K562 (cell line): ENCODE data around the gene SPINT1. TPM values are rescaled to one million over a fixed set of nuclear protein-coding genes. Genes with fewer than 3 reads are reported as not detected.

ENCODE experiments used
- ATF7 ChIP-seq: fragments of 450-650 bp; IDR thresholded peaks from 2 replicates; pipeline ENCODE4 v1.7.1; 2014; ENCODE audit warnings: mild to moderate bottlenecking, moderate library complexity
- CREB3L1 ChIP-seq: fragments of 450-650 bp; IDR thresholded peaks from 2 replicates; pipeline ENCODE4 v1.6.1; 2014; ENCODE audit warnings: low read depth, mild to moderate bottlenecking, moderate library complexity, borderline replicate concordance
- FIP1L1 ChIP-seq: fragments of 200-400 bp; formaldehyde crosslinking; IDR thresholded peaks from 2 replicates; pipeline ENCODE4 v1.6.1; 2018; ENCODE audit warnings: mild to moderate bottlenecking, low read depth, low read length; ENCODE audit not compliant: poor library complexity, severe bottlenecking
- FOXA3 ChIP-seq, 2 experiments: fragments of 450-650 bp in 1 of 2; sonication (generic) in 1 of 2; formaldehyde crosslinking; IDR thresholded peaks in 1 of 2; conservative IDR thresholded peaks in 1 of 2; 2 replicates each; pipeline versions ENCODE4 v1.4.0 to v1.8.0; 2020 to 2022; ENCODE audit warnings: mild to moderate bottlenecking in 2 of 2, missing genetic modification reagents in 1 of 2
- HMG20A ChIP-seq: fragments of 450-650 bp; formaldehyde crosslinking; conservative IDR thresholded peaks from 2 replicates; pipeline ENCODE4 v1.4.0; 2020; ENCODE audit warnings: mild to moderate bottlenecking, mixed read lengths
- KLF1 ChIP-seq: fragments of 450-650 bp; IDR thresholded peaks from 2 replicates; pipeline ENCODE4 v1.6.1; 2016; ENCODE audit warnings: missing genetic modification characterization, missing compliant biosample characterization
- LCOR ChIP-seq: sonication (generic); formaldehyde crosslinking; IDR thresholded peaks from 2 replicates; pipeline ENCODE4 v1.8.0; 2022; ENCODE audit warnings: mild to moderate bottlenecking, missing genetic modification reagents
- MYC ChIP-seq, 2 experiments: fragments of 250-450 bp in 1 of 2; sonication (Bioruptor Pico) in 1 of 2; IDR thresholded peaks; 2 replicates each; pipeline versions ENCODE4 v1.5.1 to v1.6.1; 2012 to 2021; ENCODE audit warnings: low read depth in 2 of 2, borderline replicate concordance in 1 of 2, improper control_type of control experiment in 1 of 2, low read length in 1 of 2, mild to moderate bottlenecking in 1 of 2, moderate library complexity in 1 of 2
- NCOA2 ChIP-seq, 2 experiments: fragments of 450-650 bp; IDR thresholded peaks; 2 replicates each; pipeline ENCODE4 v1.6.1; 2018; ENCODE audit warnings: mild to moderate bottlenecking in 2 of 2, moderate library complexity in 1 of 2; ENCODE audit not compliant: partially characterized antibody in 2 of 2
- NEUROD1 ChIP-seq: fragments of 150-350 bp; IDR thresholded peaks from 2 replicates; pipeline ENCODE4 v1.6.1; 2014; ENCODE audit warnings: borderline replicate concordance, low read length, low read depth; ENCODE audit not compliant: partially characterized antibody
- NONO ChIP-seq, 2 experiments: fragments of 200-400 bp in 1 of 2; fragments of 450-650 bp in 1 of 2; formaldehyde crosslinking in 1 of 2; IDR thresholded peaks; 2 replicates each; pipeline ENCODE4 v1.6.1; 2017; ENCODE audit warnings: low read depth in 2 of 2, mild to moderate bottlenecking in 2 of 2, moderate library complexity in 2 of 2, low read length in 1 of 2
- NR4A1 ChIP-seq, 2 experiments: fragments of 250-450 bp in 1 of 2; fragments of 450-650 bp in 1 of 2; sonication (Bioruptor Pico) in 1 of 2; IDR thresholded peaks; 2 replicates each; pipeline versions ENCODE4 v1.4.0 to v1.6.1; 2016 to 2020; ENCODE audit warnings: mild to moderate bottlenecking in 2 of 2, missing compliant biosample characterization in 1 of 2, missing genetic modification characterization in 1 of 2, moderate library complexity in 1 of 2
- PCBP1 ChIP-seq: fragments of 200-400 bp; formaldehyde crosslinking; IDR thresholded peaks from 2 replicates; pipeline ENCODE4 v1.6.1; 2018; ENCODE audit warnings: mild to moderate bottlenecking, low read depth, low read length; ENCODE audit not compliant: poor library complexity, severe bottlenecking
- RNF2 ChIP-seq: sonication (generic); IDR thresholded peaks from 2 replicates; pipeline ENCODE4 v1.6.1; 2016
- SAP30 ChIP-seq: fragments of 200-600 bp; sonication (generic); IDR thresholded peaks from 2 replicates; pipeline ENCODE4 v1.6.1; 2012; ENCODE audit warnings: borderline replicate concordance, low read depth, mild to moderate bottlenecking, moderate library complexity, low read length, control low read depth, inconsistent platforms; ENCODE audit not compliant: insufficient read depth, poor library complexity, severe bottlenecking
- SIN3A ChIP-seq, 2 experiments: fragments of 150-350 bp in 1 of 2; IDR thresholded peaks; 2 replicates each; pipeline ENCODE4 v1.6.1; 2011 to 2016; ENCODE audit warnings: borderline replicate concordance in 2 of 2, low read depth in 2 of 2, low read length in 2 of 2, mild to moderate bottlenecking in 2 of 2, moderate library complexity in 2 of 2; ENCODE audit not compliant: control insufficient read depth in 1 of 2
- SP1 ChIP-seq: sonication (generic); formaldehyde crosslinking; IDR thresholded peaks from 2 replicates; pipeline ENCODE4 v1.8.1; 2022; ENCODE audit warnings: mild to moderate bottlenecking, missing genetic modification reagents
- TFAP4 ChIP-seq: sonication (generic); formaldehyde crosslinking; IDR thresholded peaks from 2 replicates; pipeline ENCODE4 v1.8.0; 2022; ENCODE audit warnings: missing genetic modification reagents, mild to moderate bottlenecking, moderate library complexity, borderline replicate concordance
- XRCC3 ChIP-seq: fragments of 450-650 bp; IDR thresholded peaks from 2 replicates; pipeline ENCODE4 v1.6.1; 2017; ENCODE audit warnings: mild to moderate bottlenecking, moderate library complexity
- YY1 ChIP-seq, 3 experiments: IDR thresholded peaks; 2 replicates each; pipeline ENCODE4 v1.6.1; 2011; ENCODE audit warnings: low read length in 2 of 3, mild to moderate bottlenecking in 2 of 3, moderate library complexity in 2 of 3, borderline replicate concordance in 1 of 3, control low read depth in 1 of 3, low read depth in 1 of 3; ENCODE audit not compliant: insufficient read depth in 3 of 3, insufficient replicate concordance in 2 of 3, control insufficient read depth in 1 of 3, insufficient read length in 1 of 3; ENCODE audit errors: extremely low read depth in 1 of 3
- ZFP36 ChIP-seq: fragments of 150-350 bp; IDR thresholded peaks from 2 replicates; pipeline ENCODE4 v1.6.1; 2018; ENCODE audit warnings: low read length, low read depth; ENCODE audit not compliant: partially characterized antibody
- polyA plus RNA-seq, 8 experiments: library from polyadenylated mRNA; depleted of rRNA in 4 of 8; stranded (reverse) in 5 of 8; unstranded in 3 of 8; fragments of >200 nt; fragmentation: Nextera tagmentation in 2 of 8; fragmentation: Illumina TruSeq in 1 of 8; extraction: Ambion mirVana in 2 of 8; extraction: Trizol in 1 of 8; gene quantifications; 2 replicates each; pipeline versions ENCODE4 v1.2.1 to v1.2.3, GENCODE V29; 2011 to 2014; ENCODE audit warnings: inconsistent platforms in 1 of 8, missing spikeins in 1 of 8
- total RNA-seq, 7 experiments: library from RNA; depleted of rRNA in 6 of 7; stranded (reverse); fragments of >200 nt in 6 of 7; fragmentation: Illumina TruSeq in 2 of 7; extraction: Trizol in 2 of 7; gene quantifications; 2 replicates each; pipeline versions ENCODE4 v1.2.1 to v1.2.3, GENCODE V29; 2011 to 2021; ENCODE audit warnings: low replicate concordance in 1 of 7

Gene SPINT1
- total and polyA plus RNA-seq, 9 of the 15 experiments (the other 6 are each of a cell fraction or from before 2014, with no cell fraction given): 0.78 to 4.5 (median 1.5) TPM

GRCh38 chr15:40906091-40906990 lies 62.5 kb downstream of the SPINT1 start (continued):
- TF ChIP-seq MYC (IDR thresholded peaks at IDR 0.05; ENCODE audit: low read depth, low read length): peak; percentile 70
- no peak; the same call in 1 of the 2 replicates for TF ChIP-seq MYC (CRISPR knock-in tag; IDR thresholded peaks at IDR 0.05; ENCODE audit: borderline replicate concordance, low read depth)
- peak; percentile 84 for TF ChIP-seq SP1
- 0 out of 2 replicates have a peak, but pooled peaks have one; percentile 13 for TF ChIP-seq RNF2
- TF ChIP-seq NCOA2 (IDR thresholded peaks at IDR 0.05; ENCODE audit: partially characterized antibody in 2 of 2): no peak
- TF ChIP-seq YY1 (IDR thresholded peaks at IDR 0.05; ENCODE audit: borderline replicate concordance in 1 of 3, control insufficient read depth in 1 of 3, extremely low read depth in 1 of 3, insufficient read depth in 3 of 3, insufficient read length in 1 of 3, insufficient replicate concordance in 2 of 3, low read depth in 1 of 3, low read length in 2 of 3): peak in 2 of 3 experiments; percentile 41 to 49
- peak; percentile 75; the same call in 1 of the 2 replicates for TF ChIP-seq TFAP4 (CRISPR knock-in tag)
- TF ChIP-seq LCOR: 0 out of 2 replicates have a peak, but pooled peaks have one; percentile 23
- TF ChIP-seq KLF1 (tag): peak; percentile 68; the same call in 1 of the 2 replicates
- TF ChIP-seq NR4A1 (CRISPR knock-in tag; IDR thresholded peaks at IDR 0.05): no peak
- TF ChIP-seq NR4A1 (tag; IDR thresholded peaks at IDR 0.05): no peak
- TF ChIP-seq NEUROD1: peak; percentile 38
- TF ChIP-seq CREB3L1: no peak
- peak; percentile 79 for TF ChIP-seq SAP30
- peak; percentile 59 to 79; a peak in 2 of 4 replicates for TF ChIP-seq SIN3A (IDR thresholded peaks at IDR 0.05; ENCODE audit: borderline replicate concordance in 2 of 2, control insufficient read depth in 1 of 2, low read depth in 2 of 2, low read length in 2 of 2)
- peak; percentile 42 for TF ChIP-seq FIP1L1
- peak; percentile 75; the same call in 1 of the 2 replicates for TF ChIP-seq ATF7
- no peak for TF ChIP-seq XRCC3
- TF ChIP-seq NONO (IDR thresholded peaks at IDR 0.05; ENCODE audit: low read depth in 2 of 2, low read length in 1 of 2): peak in 1 of 2 experiments; percentile 57; a peak in 1 of 4 replicates
- peak; percentile 81 for TF ChIP-seq PCBP1
- 0 out of 4 replicates have a peak, but pooled peaks of 1 of the 2 experiments have one; percentile 62 for TF ChIP-seq FOXA3 (CRISPR knock-in tag; conservative IDR thresholded peaks at IDR 0.05 in 1 of 2, IDR thresholded peaks at IDR 0.05 in 1 of 2)
- no peak for TF ChIP-seq ZFP36
- TF ChIP-seq HMG20A (CRISPR knock-in tag): no peak
